SK-N-MC (cell line): ENCODE results near the gene DAPK3.

Experiments used
- DNase-seq: peaks from one replicate; pipeline ENCODE4 v3.0.0-alpha.2; 2011; ENCODE audit warnings: low read depth, low spot score
- H3K27ac ChIP-seq: fragments of 200-600 bp; sonication (generic); 2 replicates; pipeline ENCODE4 v1.5.1; 2016; ENCODE audit warnings: mixed run types
- H3K36me3 ChIP-seq: fragments of 200-600 bp; sonication (generic); 2 replicates; pipeline ENCODE4 v1.6.1; 2017; ENCODE audit warnings: antibody characterized with exemption, low read length, mixed read lengths; ENCODE audit not compliant: insufficient read depth
- H3K4me3 ChIP-seq: fragments of 200-600 bp; sonication (generic); 2 replicates; pipeline ENCODE4 v1.5.1; 2016
- H3K9ac ChIP-seq: fragments of 200-600 bp; sonication (generic); 2 replicates; pipeline ENCODE4 v1.8.0; 2017; ENCODE audit warnings: mixed run types, mixed read lengths; ENCODE audit not compliant: insufficient read length
- H3K9me3 ChIP-seq: fragments of 200-600 bp; sonication (generic); 2 replicates; pipeline ENCODE4 v1.6.1; 2017; ENCODE audit warnings: low read depth, mild to moderate bottlenecking, antibody characterized with exemption, low read length, moderate library complexity, mixed read lengths
- EZH2 ChIP-seq: fragments of 200-600 bp; sonication (generic); IDR thresholded peaks from one replicate; pipeline ENCODE4 v1.6.1; 2017; ENCODE audit warnings: antibody characterized with exemption
- FOXP2 ChIP-seq: optimal IDR thresholded peaks from 2 replicates; pipeline ENCODE3; 2011; ENCODE audit warnings: mild to moderate bottlenecking, moderate library complexity; ENCODE audit not compliant: insufficient read depth; ENCODE audit errors: extremely low read length, control extremely low read depth
- POLR2AphosphoS5 ChIP-seq: IDR thresholded peaks from 2 replicates; pipeline ENCODE4 v1.6.1; 2012; ENCODE audit warnings: mild to moderate bottlenecking, low read depth, low read length, borderline replicate concordance

DAPK3 gene

DNA sequence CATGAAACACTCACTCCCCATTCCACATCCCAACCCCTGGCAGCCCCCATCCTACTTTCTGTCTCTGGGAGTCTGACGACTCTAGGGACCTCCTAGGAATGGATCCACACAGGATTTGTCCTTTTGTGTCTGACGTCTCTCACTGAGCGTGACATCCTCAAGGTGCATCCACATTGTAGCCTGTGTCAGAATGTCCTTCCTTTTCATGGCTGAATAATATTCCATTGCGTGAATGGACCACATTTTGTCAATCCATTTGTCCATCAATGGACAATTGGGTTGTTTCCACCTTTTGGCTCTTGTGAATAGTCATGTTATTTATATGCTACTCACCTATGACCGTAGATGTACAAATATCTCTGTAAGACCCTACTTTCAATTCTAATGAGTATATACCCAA, 54.9 kb downstream of the DAPK3 start:
- Histone ChIP-seq H3K9ac (no peak overlapping the region), H3K36me3 (no peaks in the 10 kb centered on the region), H3K9me3 (no peaks in the 10 kb centered on the region), H3K27ac (no peak overlapping the region), H3K4me3 (no peak overlapping the region)
- no peak for DNase-seq
- TF ChIP-seq POLR2AphosphoS5 (no peak), EZH2 (no peak), FOXP2 (no peak)

DNA sequence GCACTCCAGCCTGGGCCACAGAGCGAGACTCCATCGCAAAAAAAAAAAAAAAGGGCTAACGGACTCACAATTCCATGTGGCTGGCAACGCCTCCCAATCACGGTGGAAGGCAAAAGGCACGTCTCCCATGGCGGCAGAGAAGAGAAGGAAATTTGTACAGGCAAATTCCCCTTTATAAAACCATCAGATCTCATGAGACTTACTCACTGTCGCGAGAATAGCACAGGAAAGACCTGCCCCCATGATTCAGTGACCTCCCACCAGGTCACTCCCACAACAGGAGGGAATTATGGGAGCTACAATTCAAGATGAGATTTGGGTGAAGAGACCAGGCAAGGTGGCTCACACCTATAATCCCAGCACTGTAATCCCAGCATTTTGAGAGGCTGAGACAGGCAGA, 56.7 kb downstream of the DAPK3 start:
- H3K4me3 ChIP-seq = no peak overlapping the region
- no peaks in the 10 kb centered on the region for H3K9me3 ChIP-seq
- no peak overlapping the region for H3K9ac ChIP-seq
- no peak for TF ChIP-seq POLR2AphosphoS5
- no peak for TF ChIP-seq EZH2
- TF ChIP-seq FOXP2 = no peak
- DNase-seq = no peak
- no peak overlapping the region for H3K27ac ChIP-seq
- H3K36me3 ChIP-seq = no peaks in the 10 kb centered on the region

DNA sequence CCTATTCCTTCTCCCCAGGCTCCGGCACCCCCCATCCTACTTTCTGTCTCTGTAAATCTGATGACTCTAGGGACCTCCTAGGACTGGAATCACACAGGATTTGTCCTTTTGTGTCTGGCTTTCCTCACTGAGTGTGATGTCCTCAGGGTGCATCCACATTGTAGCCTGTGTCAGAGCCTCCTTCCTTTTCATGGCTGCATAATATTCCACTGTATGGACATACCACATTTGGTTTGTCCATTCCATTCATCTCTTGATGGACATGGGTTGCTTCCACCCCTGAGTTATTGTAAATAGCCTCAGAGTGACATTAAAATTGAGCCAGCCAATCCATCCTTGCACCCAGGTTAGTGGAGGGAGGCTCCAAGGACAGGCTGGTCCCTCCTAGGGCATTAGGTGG, 60.8 kb downstream of the DAPK3 start:
- Histone ChIP-seq H3K36me3 (no peaks in the 10 kb centered on the region), H3K9me3 (no peaks in the 10 kb centered on the region), H3K4me3 (no peak overlapping the region), H3K9ac (no peak overlapping the region), H3K27ac (no peak overlapping the region)
- no peak for DNase-seq
- no peak for TF ChIP-seq POLR2AphosphoS5
- TF ChIP-seq EZH2 = no peak
- TF ChIP-seq FOXP2 = no peak
